Stomach (tissue), 9 donors: ENCODE measurements around the gene IL6. TPM values are rescaled to one million over a fixed set of nuclear protein-coding genes. Genes with fewer than 3 reads are reported as not detected.
A peak's percentile ranks its signal among the peaks of the same experiment; 100 is the strongest.

ENCODE experiments used
- DNase-seq, 2 donors: peaks; one replicate each; pipeline versions ENCODE4 v3.0.0 to v3.0.0-alpha.2; 2013 to 2019
- H3K27ac ChIP-seq, 5 donors: fragments of 200-600 bp in 4 of 5; sonication (generic) in 4 of 5; one replicate each; pipeline ENCODE4 v1.5.1; 2013 to 2019; ENCODE audit warnings: mild to moderate bottlenecking in 1 of 5, moderate library complexity in 1 of 5
- H3K27me3 ChIP-seq, 3 donors: fragments of 200-600 bp; sonication (generic); one replicate each; pipeline ENCODE4 v1.5.1; 2017 to 2019; ENCODE audit warnings: mixed run types in 1 of 3
- H3K36me3 ChIP-seq, 4 donors: fragments of 200-600 bp; sonication (generic); 1 replicate in 3 of 4; 2 replicates in 1 of 4; pipeline ENCODE4 v1.5.1; 2016 to 2019
- H3K4me1 ChIP-seq, 4 donors: fragments of 200-600 bp; sonication (generic); one replicate each; pipeline ENCODE4 v1.5.1; 2016 to 2019
- H3K4me3 ChIP-seq, 4 donors: fragments of 200-600 bp; sonication (generic) in 3 of 4; one replicate each; pipeline ENCODE4 v1.5.1; 2016 to 2019; ENCODE audit warnings: mild to moderate bottlenecking in 1 of 4
- H3K9me3 ChIP-seq, 4 donors: fragments of 200-600 bp; sonication (generic); one replicate each; pipeline ENCODE4 v1.5.1; 2016 to 2019
- CTCF ChIP-seq, 7 experiments: fragments of 450-650 bp in 4 of 7; fragments of 200-600 bp in 3 of 7; sonication (generic) in 3 of 7; IDR thresholded peaks; one replicate each; pipeline ENCODE4 v1.5.1; 2016 to 2019; ENCODE audit warnings: antibody characterized with exemption in 7 of 7, control low read depth in 2 of 7, mild to moderate bottlenecking in 1 of 7
- EP300 ChIP-seq: sonication (generic); formaldehyde crosslinking; IDR thresholded peaks from one replicate; pipeline ENCODE4 v1.6.1; 2017; ENCODE audit warnings: antibody characterized with exemption
- POLR2A ChIP-seq, 4 donors: fragments of 450-650 bp; IDR thresholded peaks; one replicate each; pipeline ENCODE4 v1.6.1; 2016; ENCODE audit warnings: antibody characterized with exemption in 4 of 4, control low read depth in 2 of 4, mild to moderate bottlenecking in 1 of 4, moderate library complexity in 1 of 4
- POLR2AphosphoS5 ChIP-seq, 3 donors: sonication (generic); formaldehyde crosslinking; IDR thresholded peaks; one replicate each; pipeline ENCODE4 v1.6.1; 2016; ENCODE audit warnings: antibody characterized with exemption in 3 of 3
- WGBS, 5 donors: extraction: QIAGEN DNeasy Blood & Tissue Kit in 3 of 5; methylation state at CpG; one replicate each; pipeline versions ENCODE4 v1.1.5 to v1.1.7; 2013 to 2018; 5-methylcytosine and 5-hydroxymethylcytosine counted together
- intact Hi-C: fragments of 100-400 bp; cut with DNase I; formaldehyde crosslinking; loops from one replicate; pipeline ENCODE4 v1.15.1; 2023; ENCODE audit warnings: low total_unique reads
- polyA plus RNA-seq, 3 donors: library from polyadenylated mRNA; stranded (reverse); fragments of 200-250 nt; gene quantifications; one replicate each; pipeline ENCODE4 v1.2.3, GENCODE V29; 2013
- total RNA-seq, 5 donors: library from RNA; depleted of rRNA; stranded (reverse); fragments of >200 nt; gene quantifications; one replicate each; pipeline versions ENCODE4 v1.1.0 to v1.2.3, GENCODE V29; 2014 to 2016
- donor health status: healthy with polysubstance abuse.
- donor health status: Bipolar disorder and iron deficiency.
- donor health status: healthy.

The IL6 gene
- total and polyA plus RNA-seq, 8 donors, result 0.95 to 9.2 (median 3.1) TPM; not detected in 5

GRCh38 chr7:22730066-22730710 is 3.2 kb downstream of the IL6 start:
- intact Hi-C loops, result no loop called here

GRCh38 chr7:22730921-22731654 is 4.1 kb downstream of the IL6 start:
- WGBS, 5 donors, result 67 to 74% (median 73%) methylated on average over 5 of the region's 5 CpGs
- no peak for TF ChIP-seq CTCF (IDR thresholded peaks at IDR 0.05)
- no peak for TF ChIP-seq EP300
- no peak for TF ChIP-seq POLR2AphosphoS5 (IDR thresholded peaks at IDR 0.05)
- no peak for TF ChIP-seq POLR2A (IDR thresholded peaks at IDR 0.05)
- Histone ChIP-seq H3K9me3 (peaks cover 0 to 3% (median under 1%) of the 10 kb centered on the region in 4 donors), H3K4me1 (peaks cover 12 to 28% (median 18%) of the 10 kb centered on the region in 4 donors), H3K27me3 (peaks cover 0 to 8% (median 5%) of the 10 kb centered on the region in 3 donors), H3K27ac (no peak overlapping the region), H3K4me3 (no peak overlapping the region), H3K36me3 (no peaks in the 10 kb centered on the region)
- DNase-seq, result no peak
- intact Hi-C loops, result no loop called here

More at GRCh38 chr7:22730066-22730710, 3.2 kb downstream of the IL6 start:
- no peak overlapping the region for H3K27ac ChIP-seq
- H3K9me3 ChIP-seq, result no peaks in the 10 kb centered on the region
- H3K27me3 ChIP-seq, result peaks cover 0 to 12% (median 5%) of the 10 kb centered on the region in 3 donors
- no peak overlapping the region for H3K4me3 ChIP-seq
- 32 to 97% (median 63%) methylated on average over 2 of the region's 2 CpGs for WGBS, 5 donors
- H3K4me1 ChIP-seq, result peaks cover 19 to 37% (median 25%) of the 10 kb centered on the region in 4 donors
- TF ChIP-seq POLR2AphosphoS5 (IDR thresholded peaks at IDR 0.05), result no peak
- TF ChIP-seq CTCF (IDR thresholded peaks at IDR 0.05), result no peak
- TF ChIP-seq POLR2A (IDR thresholded peaks at IDR 0.05), result no peak
- no peak for TF ChIP-seq EP300
- H3K36me3 ChIP-seq, result no peaks in the 10 kb centered on the region
- DNase-seq, result no peak

GRCh38 chr7:22731766-22732165 is 4.8 kb downstream of the IL6 start:
- no peaks in the 10 kb centered on the region for H3K36me3 ChIP-seq
- peaks cover 5 to 21% (median 12%) of the 10 kb centered on the region in 4 donors for H3K4me1 ChIP-seq
- peaks cover 0 to 6% (median 2%) of the 10 kb centered on the region in 4 donors for H3K9me3 ChIP-seq
- 77 to 88% (median 86%) methylated on average over 2 of the region's 2 CpGs for WGBS, 5 donors
- TF ChIP-seq POLR2A (IDR thresholded peaks at IDR 0.05) (no peak), EP300 (no peak), POLR2AphosphoS5 (IDR thresholded peaks at IDR 0.05) (no peak), CTCF (IDR thresholded peaks at IDR 0.05) (no peak)
- H3K27me3 ChIP-seq, result peaks cover 0 to 7% (median 5%) of the 10 kb centered on the region in 3 donors
- no peak overlapping the region for H3K27ac ChIP-seq
- DNase-seq, result no peak
- intact Hi-C loops, result no loop called here
- no peak overlapping the region for H3K4me3 ChIP-seq

GRCh38 chr7:22732556-22733126 is 5.6 kb downstream of the IL6 start:
- intact Hi-C loops, result no loop called here

More at GRCh38 chr7:22732556-22733126, 5.6 kb downstream of the IL6 start:
- peaks cover 0 to 14% (median 4%) of the 10 kb centered on the region in 4 donors for H3K4me1 ChIP-seq
- DNase-seq, result peak in 1 of 2 donors; percentile 36
- peaks cover 0 to 3% (median 0%) of the 10 kb centered on the region in 3 donors for H3K27me3 ChIP-seq
- H3K36me3 ChIP-seq, result no peaks in the 10 kb centered on the region
- H3K27ac ChIP-seq, result no peak overlapping the region
- H3K4me3 ChIP-seq, result no peak overlapping the region
- 72 to 95% (median 83%) methylated on average over 4 of the region's 4 CpGs for WGBS, 5 donors
- peaks cover 0 to 6% (median 2%) of the 10 kb centered on the region in 4 donors for H3K9me3 ChIP-seq
- TF ChIP-seq POLR2AphosphoS5 (IDR thresholded peaks at IDR 0.05), result no peak
- peak in 1 of 7 experiments; percentile 9 for TF ChIP-seq CTCF (IDR thresholded peaks at IDR 0.05)
